A549 (cell line): Measurements from ENCODE around the gene SRRM4. TPM values are rescaled to one million over a fixed set of nuclear protein-coding genes. Genes with fewer than 3 reads are reported as not detected.

Source experiments
- ATAC-seq, 2 experiments: fragments of 200-7000 bp in 1 of 2; fragments of >200 bp in 1 of 2; cut with Nextera tagmentation in 1 of 2; cut with Tn5 transposase in 1 of 2; 3 replicates each; pipeline versions ENCODE4 v1.8.0 to v1.9.1; 2018 to 2020; ENCODE audit warnings: mild to moderate bottlenecking in 1 of 2, moderate library complexity in 1 of 2
- CTCF ChIA-PET: fragments of 300-600 bp; sonication (Branson Sonifier 250); formaldehyde crosslinking; extraction: SDS; loops from one replicate; lab custom pipeline; 2021; ENCODE audit warnings: antibody characterized with exemption, inconsistent platforms; lab: Yijun Ruan, JAX
- POLR2A ChIA-PET: fragments of 350-600 bp; formaldehyde crosslinking; extraction: SDS; loops from one replicate; lab custom pipeline; 2021; ENCODE audit warnings: antibody characterized with exemption, inconsistent platforms; lab: Yijun Ruan, JAX
- DNase-seq, 2 experiments: peaks; one replicate each; pipeline versions ENCODE4 v3.0.0 to v3.0.0-alpha.2; 2011 to 2016; ENCODE audit warnings: low read depth in 1 of 2, low spot score in 1 of 2
- FAIRE-seq: peaks from 2 replicates; lab custom pipeline; 2011; peaks lifted over from hg19 to GRCh38; lab: Jason Lieb, UNC
- H3K27ac ChIP-seq, 2 experiments: fragments of >200 bp; sonication (Bioruptor Twin); formaldehyde crosslinking; 3 replicates each; pipeline ENCODE4 v1.5.1; 2016 to 2017
- H3K4me1 ChIP-seq: fragments of >200 bp; sonication (Bioruptor Twin); formaldehyde crosslinking; 3 replicates; pipeline ENCODE4 v1.6.1; 2016
- H3K4me2 ChIP-seq: fragments of >200 bp; sonication (Bioruptor Twin); formaldehyde crosslinking; 3 replicates; pipeline ENCODE4 v1.6.1; 2016
- H3K4me3 ChIP-seq: fragments of >200 bp; sonication (Bioruptor Twin); formaldehyde crosslinking; 3 replicates; pipeline ENCODE4 v1.5.1; 2016
- H3K9me3 ChIP-seq: fragments of >200 bp; sonication (Bioruptor Twin); formaldehyde crosslinking; 3 replicates; pipeline ENCODE4 v1.6.1; 2016
- CEBPB ChIP-seq, 2 experiments: fragments of >200 bp in 1 of 2; sonication (Bioruptor Twin) in 1 of 2; formaldehyde crosslinking in 1 of 2; IDR thresholded peaks; 2 replicates each; pipeline ENCODE4 v1.6.1; 2012 to 2016
- FOSL2 ChIP-seq, 2 experiments: fragments of 450-650 bp in 1 of 2; fragments of >200 bp in 1 of 2; sonication (Bioruptor Twin) in 1 of 2; formaldehyde crosslinking; IDR thresholded peaks; 2 replicates each; pipeline versions ENCODE4 v1.5.0 to v1.6.1; 2016 to 2020; ENCODE audit warnings: mild to moderate bottlenecking in 1 of 2, moderate library complexity in 1 of 2
- HOXA7 ChIP-seq: fragments of 250-450 bp; sonication (Bioruptor Pico); IDR thresholded peaks from 2 replicates; pipeline ENCODE4 v1.5.0; 2020; ENCODE audit warnings: mild to moderate bottlenecking, moderate library complexity
- HOXB5 ChIP-seq: fragments of 250-450 bp; sonication (Bioruptor Pico); IDR thresholded peaks from 2 replicates; pipeline ENCODE4 v1.5.0; 2020; ENCODE audit warnings: mild to moderate bottlenecking, moderate library complexity
- KDM5A ChIP-seq: fragments of 200-600 bp; sonication (generic); IDR thresholded peaks from 2 replicates; pipeline ENCODE4 v1.6.1; 2016; ENCODE audit warnings: antibody characterized with exemption, mild to moderate bottlenecking
- MAFK ChIP-seq: fragments of 450-650 bp; IDR thresholded peaks from 2 replicates; pipeline ENCODE4 v1.6.1; 2014; ENCODE audit not compliant: partially characterized antibody
- NFE2L2 ChIP-seq: fragments of 150-350 bp; conservative IDR thresholded peaks from 2 replicates; pipeline ENCODE4 v1.6.1; 2014; ENCODE audit warnings: low read length
- POLR2A ChIP-seq: IDR thresholded peaks from 2 replicates; pipeline ENCODE4 v1.6.1; 2012; ENCODE audit warnings: mild to moderate bottlenecking, low read length
- RCOR1 ChIP-seq: fragments of 150-350 bp; IDR thresholded peaks from 2 replicates; pipeline ENCODE4 v1.6.1; 2014; ENCODE audit warnings: antibody characterized with exemption, low read length, low read depth
- RFX5 ChIP-seq: fragments of 450-650 bp; IDR thresholded peaks from 2 replicates; pipeline ENCODE4 v1.7.1; 2014; ENCODE audit warnings: antibody characterized with exemption, mild to moderate bottlenecking, moderate library complexity
- ZNF302 ChIP-seq: fragments of 250-450 bp; sonication (Bioruptor Pico); IDR thresholded peaks from 2 replicates; pipeline ENCODE4 v1.9.0; 2021; ENCODE audit warnings: inconsistent platforms, mild to moderate bottlenecking, moderate library complexity
- WGBS: methylation state at CpG from one replicate; pipeline ENCODE4 v1.1.6; 2017; ENCODE audit errors: missing lambda C conversion rate; 5-methylcytosine and 5-hydroxymethylcytosine counted together
- polyA plus RNA-seq, 4 experiments: library from polyadenylated mRNA; depleted of rRNA in 3 of 4; stranded (reverse); fragments of >200 nt; fragmentation: RNase III in 1 of 4; extraction: RNeasy Plus Mini Kit Qiagen cat#74134 plus additional on column Dnase treatment in 1 of 4; gene quantifications; 2 replicates in 3 of 4; 3 replicates in 1 of 4; pipeline ENCODE4 v1.2.3, GENCODE V29; 2011 to 2017
- TF ChIP-seq, protein P1 (sequence below): IDR thresholded peaks from 2 replicates; pipeline ENCODE4 v1.6.1; 2012
- TF ChIP-seq, protein P2 (sequence below): IDR thresholded peaks from 2 replicates; pipeline ENCODE4 v1.6.1; 2012; ENCODE audit warnings: low read depth, borderline replicate concordance
- TF ChIP-seq, protein P3 (sequence below): fragments of >200 bp; sonication (Bioruptor Twin); formaldehyde crosslinking; IDR thresholded peaks from 3 replicates; pipeline ENCODE4 v1.5.1; 2016

Gene SRRM4
- polyA plus RNA-seq, 2 of the 4 experiments (the other 2 are of a cell fraction) = not detected

DNA sequence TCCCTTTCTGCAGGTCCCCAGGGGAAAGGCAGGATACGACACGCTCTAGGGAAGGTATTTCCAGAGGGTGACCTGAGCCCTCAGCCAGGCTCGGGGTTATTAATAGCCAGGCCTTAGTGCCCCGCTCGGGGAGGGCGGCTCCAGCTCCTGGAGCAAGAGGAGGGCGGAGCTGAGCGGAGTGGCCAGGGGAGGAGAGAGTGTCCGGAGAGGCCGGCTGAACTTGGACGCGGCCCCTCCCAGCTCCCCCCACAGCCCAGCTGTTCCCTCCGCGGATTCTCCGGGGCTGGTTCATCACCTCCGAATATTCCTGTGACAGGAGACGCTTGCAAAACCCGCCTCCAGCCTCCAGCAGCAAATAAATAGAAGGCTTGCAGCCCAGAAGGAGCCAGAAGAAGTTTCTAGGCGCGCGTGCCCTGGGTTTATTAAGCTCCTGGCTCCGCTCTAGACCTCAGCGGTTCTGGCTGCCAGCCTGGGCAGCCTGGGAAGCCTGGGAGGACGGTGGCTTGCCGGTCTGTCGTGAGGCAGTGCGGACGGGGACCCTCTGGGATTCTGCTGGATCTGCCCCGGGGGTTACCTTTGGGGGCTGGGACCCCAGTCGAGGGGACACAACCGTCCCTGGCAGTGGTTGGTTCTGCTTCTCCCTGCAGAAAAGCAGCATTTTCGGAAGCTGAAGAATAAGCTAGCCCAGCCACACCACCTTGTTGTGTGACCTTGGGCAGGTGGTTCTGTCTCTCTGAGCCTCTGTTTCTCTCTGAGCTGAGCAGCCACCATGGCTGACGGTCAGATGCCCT, 197.4 kb downstream of the SRRM4 start, which contains the start of gene HSPB8:
HSPB8 (plus strand) TSS at position 388 of the 791 bp plus-strand sequence; CDS start at position 770, 382 bp downstream.
- H3K4me1 ChIP-seq = peaks cover 51% of the 10 kb centered on the region
- peak within 1 kb of the TSS; percentile 42 for H3K4me3 ChIP-seq
- peak within 1 kb of the TSS; percentile 80 for H3K4me2 ChIP-seq
- WGBS = 6% methylated on average over 17 of the region's 33 CpGs
- FAIRE-seq (no peak), ATAC-seq (peak; percentile 85 to 95), DNase-seq (peak; percentile 74 to 76)
- no peak for TF ChIP-seq ZNF302 (CRISPR knock-in tag)
- TF ChIP-seq, protein P1, sequence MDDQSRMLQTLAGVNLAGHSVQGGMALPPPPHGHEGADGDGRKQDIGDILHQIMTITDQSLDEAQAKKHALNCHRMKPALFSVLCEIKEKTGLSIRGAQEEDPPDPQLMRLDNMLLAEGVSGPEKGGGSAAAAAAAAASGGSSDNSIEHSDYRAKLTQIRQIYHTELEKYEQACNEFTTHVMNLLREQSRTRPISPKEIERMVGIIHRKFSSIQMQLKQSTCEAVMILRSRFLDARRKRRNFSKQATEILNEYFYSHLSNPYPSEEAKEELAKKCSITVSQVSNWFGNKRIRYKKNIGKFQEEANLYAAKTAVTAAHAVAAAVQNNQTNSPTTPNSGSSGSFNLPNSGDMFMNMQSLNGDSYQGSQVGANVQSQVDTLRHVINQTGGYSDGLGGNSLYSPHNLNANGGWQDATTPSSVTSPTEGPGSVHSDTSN = 0 out of 2 replicates have a peak, but pooled peaks have one; percentile 18
- TF ChIP-seq CEBPB (IDR thresholded peaks at IDR 0.05) = 0 out of 4 replicates have a peak, but pooled peaks of 1 of the 2 experiments have one; percentile 11
- 0 out of 2 replicates have a peak, but pooled peaks have one; percentile 5 for TF ChIP-seq POLR2A
- TF ChIP-seq KDM5A = no peak
- TF ChIP-seq, protein P2, sequence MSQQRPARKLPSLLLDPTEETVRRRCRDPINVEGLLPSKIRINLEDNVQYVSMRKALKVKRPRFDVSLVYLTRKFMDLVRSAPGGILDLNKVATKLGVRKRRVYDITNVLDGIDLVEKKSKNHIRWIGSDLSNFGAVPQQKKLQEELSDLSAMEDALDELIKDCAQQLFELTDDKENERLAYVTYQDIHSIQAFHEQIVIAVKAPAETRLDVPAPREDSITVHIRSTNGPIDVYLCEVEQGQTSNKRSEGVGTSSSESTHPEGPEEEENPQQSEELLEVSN = 0 out of 2 replicates have a peak, but pooled peaks have one; percentile 33
- no peak for TF ChIP-seq RCOR1
- POLR2A ChIA-PET = no interaction called here
- peak within 1 kb of the TSS; percentile 73 to 85 for H3K27ac ChIP-seq
- CTCF ChIA-PET = interaction anchor here (1.2 kb wide), 1 partner anchor 11 kb away, joined by 3 read pairs; no protein-coding TSS in a partner anchor
- H3K9me3 ChIP-seq = no peaks in the 10 kb centered on the region

DNA sequence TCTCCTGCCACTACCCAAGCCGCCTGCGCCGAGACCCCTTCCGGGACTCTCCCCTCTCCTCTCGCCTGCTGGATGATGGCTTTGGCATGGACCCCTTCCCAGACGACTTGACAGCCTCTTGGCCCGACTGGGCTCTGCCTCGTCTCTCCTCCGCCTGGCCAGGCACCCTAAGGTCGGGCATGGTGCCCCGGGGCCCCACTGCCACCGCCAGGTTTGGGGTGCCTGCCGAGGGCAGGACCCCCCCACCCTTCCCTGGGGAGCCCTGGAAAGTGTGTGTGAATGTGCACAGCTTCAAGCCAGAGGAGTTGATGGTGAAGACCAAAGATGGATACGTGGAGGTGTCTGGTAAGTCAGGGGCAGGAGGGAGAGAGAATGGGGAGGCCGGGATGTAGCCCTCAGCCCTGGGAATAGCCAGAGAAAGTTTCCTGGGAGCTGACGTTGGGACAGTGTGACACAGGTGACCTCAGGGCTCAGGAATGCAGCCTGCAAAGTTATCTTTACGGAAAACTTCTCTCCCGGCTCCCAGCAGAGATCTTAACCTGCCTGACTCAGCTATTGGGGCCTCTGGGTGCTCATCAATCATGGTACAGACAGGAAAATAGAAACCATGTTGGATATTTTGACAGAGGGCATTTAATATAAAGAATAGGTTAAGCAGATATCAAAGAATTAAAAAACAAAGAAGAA, 198.1 kb downstream of the SRRM4 start:
- 40% methylated on average over 17 of the region's 18 CpGs for WGBS

DNA sequence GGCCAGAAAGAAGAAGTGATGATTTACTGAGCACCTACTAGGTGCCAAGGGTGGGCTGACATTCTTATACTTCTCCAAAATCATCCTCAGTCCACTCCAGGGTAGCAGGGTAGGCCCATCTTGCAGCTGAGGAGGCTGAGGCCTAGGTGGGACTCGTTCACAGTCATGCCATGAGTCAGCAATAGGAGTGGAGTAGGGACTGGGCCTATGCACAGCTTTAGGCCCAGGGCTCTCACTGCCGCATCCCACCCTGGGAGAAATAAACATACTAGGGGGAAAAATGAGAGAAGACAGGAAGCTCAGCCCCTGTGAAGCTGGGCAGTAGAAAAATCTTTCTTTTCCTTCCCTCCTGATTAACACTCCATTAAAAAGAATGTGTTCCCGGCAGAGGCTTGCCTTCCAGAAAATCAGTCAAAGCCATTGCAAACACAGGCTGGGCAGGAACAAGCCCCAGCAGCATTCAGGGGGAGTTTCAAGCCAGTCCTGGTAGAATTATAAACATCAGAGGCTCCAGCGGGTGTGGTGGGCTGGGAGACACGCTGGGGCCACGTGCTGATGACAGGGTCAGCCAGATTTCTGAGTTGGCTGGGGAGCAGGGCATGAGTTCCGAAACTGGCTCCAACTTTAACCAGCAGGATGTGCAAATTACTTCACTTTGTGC, 199.2 kb downstream of the SRRM4 start:
- 51% methylated on average over 7 of the region's 7 CpGs for WGBS
- Histone ChIP-seq H3K4me2 (peak overlapping the region; percentile 80), H3K4me3 (peak overlapping the region; percentile 42), H3K9me3 (no peaks in the 10 kb centered on the region)
- POLR2A ChIA-PET = no interaction called here
- ATAC-seq (no peak), FAIRE-seq (no peak), DNase-seq (peak in 1 of 2 experiments; percentile 31)
- CTCF ChIA-PET = no interaction called here
- peak; percentile 39 for TF ChIP-seq MAFK
- TF ChIP-seq, protein P3, sequence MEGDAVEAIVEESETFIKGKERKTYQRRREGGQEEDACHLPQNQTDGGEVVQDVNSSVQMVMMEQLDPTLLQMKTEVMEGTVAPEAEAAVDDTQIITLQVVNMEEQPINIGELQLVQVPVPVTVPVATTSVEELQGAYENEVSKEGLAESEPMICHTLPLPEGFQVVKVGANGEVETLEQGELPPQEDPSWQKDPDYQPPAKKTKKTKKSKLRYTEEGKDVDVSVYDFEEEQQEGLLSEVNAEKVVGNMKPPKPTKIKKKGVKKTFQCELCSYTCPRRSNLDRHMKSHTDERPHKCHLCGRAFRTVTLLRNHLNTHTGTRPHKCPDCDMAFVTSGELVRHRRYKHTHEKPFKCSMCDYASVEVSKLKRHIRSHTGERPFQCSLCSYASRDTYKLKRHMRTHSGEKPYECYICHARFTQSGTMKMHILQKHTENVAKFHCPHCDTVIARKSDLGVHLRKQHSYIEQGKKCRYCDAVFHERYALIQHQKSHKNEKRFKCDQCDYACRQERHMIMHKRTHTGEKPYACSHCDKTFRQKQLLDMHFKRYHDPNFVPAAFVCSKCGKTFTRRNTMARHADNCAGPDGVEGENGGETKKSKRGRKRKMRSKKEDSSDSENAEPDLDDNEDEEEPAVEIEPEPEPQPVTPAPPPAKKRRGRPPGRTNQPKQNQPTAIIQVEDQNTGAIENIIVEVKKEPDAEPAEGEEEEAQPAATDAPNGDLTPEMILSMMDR = no peak
- TF ChIP-seq NFE2L2 = peak; percentile 51
- no peak for TF ChIP-seq HOXA7 (CRISPR knock-in tag)
- TF ChIP-seq, all 56 proteins: peak for 2
- Histone ChIP-seq H3K4me1 (peaks cover 51% of the 10 kb centered on the region), H3K27ac (peak overlapping the region; percentile 73 to 85)

More for the DNA sequence above, 198.1 kb downstream of the SRRM4 start:
- CTCF ChIA-PET = interaction anchor here (1.2 kb wide), 1 partner anchor 10 kb away, joined by 3 read pairs; no protein-coding TSS in a partner anchor
- FAIRE-seq (no peak), DNase-seq (peak; percentile 64 to 69)
- TF ChIP-seq MAFK (peak; percentile 16), NFE2L2 (no peak), RFX5 (no peak), HOXB5 (CRISPR knock-in tag) (peak; percentile 86; the same call in 1 of the 2 replicates), FOSL2 (IDR thresholded peaks at IDR 0.05) (no peak), FOSL2 (CRISPR knock-in tag; IDR thresholded peaks at IDR 0.05) (0 out of 2 replicates have a peak, but pooled peaks have one; percentile 21)
- TF ChIP-seq, all 56 proteins: peak for 3
- Histone ChIP-seq H3K27ac (peak overlapping the region; percentile 73 to 85), H3K4me3 (peak overlapping the region; percentile 42), H3K4me1 (peaks cover 51% of the 10 kb centered on the region), H3K4me2 (peak overlapping the region; percentile 80), H3K9me3 (no peaks in the 10 kb centered on the region)
- peak; percentile 55 to 62 for ATAC-seq
- POLR2A ChIA-PET = no interaction called here
